Activated naive CD4-positive, alpha-beta T cell treated with anti-CD3 and anti-CD28 coated beads, Interleukin-2, amount 50 U/mL, for 72 hours (primary cell): Measurements from ENCODE around the gene AURKA. TPM values are rescaled to one million over a fixed set of nuclear protein-coding genes. Genes with fewer than 3 reads are reported as not detected.
A peak's percentile ranks its signal among the peaks of the same experiment; 100 is the strongest.

Experiments
- ATAC-seq, 2 donors: fragments of 150-1000 bp; cut with Tn5 transposase; 2 replicates each; pipeline ENCODE4 v1.10.0; 2021; ENCODE audit warnings: mild to moderate bottlenecking in 2 of 2, moderate library complexity in 2 of 2
- DNase-seq, 2 donors: peaks; one replicate each; pipeline ENCODE4 v3.0.0; 2021 to 2022; ENCODE audit warnings: low spot score in 2 of 2
- H3K27ac Mint-ChIP-seq, 2 donors: one replicate each; pipeline ENCODE4 v1.8.0; 2022; ENCODE audit warnings: mild to moderate bottlenecking in 2 of 2, mixed read lengths in 2 of 2
- H3K36me3 Mint-ChIP-seq, 2 donors: one replicate each; pipeline ENCODE4 v1.8.0; 2022; ENCODE audit warnings: mixed read lengths in 2 of 2
- H3K9me3 Mint-ChIP-seq, 2 donors: one replicate each; pipeline ENCODE4 v1.8.0; 2022; ENCODE audit warnings: mixed read lengths in 2 of 2
- total RNA-seq, 2 donors: library from RNA; stranded (reverse); gene quantifications; one replicate each; pipeline ENCODE4 v1.2.3, GENCODE V29; 2022

AURKA gene
- total RNA-seq, 2 donors from 2014 or later, result 93.0 to 130 TPM

GRCh38 chr20:56383334-56383733, 8.7 kb downstream of the AURKA start:
- Mint-ChIP-seq H3K9me3 (no peaks in the 10 kb centered on the region), H3K27ac (peak overlapping the region in 1 of 2 donors; percentile 46), H3K36me3 (peaks cover 18 to 56% of the 10 kb centered on the region in 2 donors)
- no peak for DNase-seq
- ATAC-seq, result no peak

- ATAC-seq (no peak), DNase-seq (no peak)
- Mint-ChIP-seq H3K36me3 (peaks cover 18 to 62% of the 10 kb centered on the region in 2 donors), H3K27ac (no peak overlapping the region), H3K9me3 (no peaks in the 10 kb centered on the region)
Measured at GRCh38 chr20:56382696-56383095, 9.3 kb downstream of the AURKA start.

- Mint-ChIP-seq H3K36me3 (peaks cover 24 to 67% of the 10 kb centered on the region in 2 donors), H3K9me3 (no peaks in the 10 kb centered on the region), H3K27ac (no peak overlapping the region)
- ATAC-seq, result no peak
- DNase-seq, result no peak
Measured at GRCh38 chr20:56381501-56381900, 10.5 kb downstream of the AURKA start.

- DNase-seq (no peak), ATAC-seq (no peak)
- Mint-ChIP-seq H3K9me3 (no peaks in the 10 kb centered on the region), H3K36me3 (peaks cover 26 to 68% of the 10 kb centered on the region in 2 donors), H3K27ac (no peak overlapping the region)
Measured at GRCh38 chr20:56380375-56380774, 11.6 kb downstream of the AURKA start.

GRCh38 chr20:56378386-56378785, 13.6 kb downstream of the AURKA start:
- no peak overlapping the region for H3K27ac Mint-ChIP-seq
- no peak for DNase-seq

GRCh38 chr20:56376331-56376730, 15.7 kb downstream of the AURKA start:
- DNase-seq (no peak), ATAC-seq (no peak)
- peaks cover 35 to 50% of the 10 kb centered on the region in 2 donors for H3K36me3 Mint-ChIP-seq
- H3K9me3 Mint-ChIP-seq, result no peaks in the 10 kb centered on the region
- H3K27ac Mint-ChIP-seq, result no peak overlapping the region

More at GRCh38 chr20:56378386-56378785, 13.6 kb downstream of the AURKA start:
- no peak for ATAC-seq
- Mint-ChIP-seq H3K9me3 (no peaks in the 10 kb centered on the region), H3K36me3 (peaks cover 27 to 59% of the 10 kb centered on the region in 2 donors)

GRCh38 chr20:56373942-56374341, 18.1 kb downstream of the AURKA start:
- Mint-ChIP-seq H3K9me3 (no peaks in the 10 kb centered on the region), H3K27ac (no peak overlapping the region), H3K36me3 (peaks cover 32 to 51% of the 10 kb centered on the region in 2 donors)
- no peak for DNase-seq
- ATAC-seq, result peak; percentile 65 to 92

GRCh38 chr20:56372850-56373249, 19.2 kb downstream of the AURKA start:
- DNase-seq, result no peak
- peak; percentile 32 to 70 for ATAC-seq
- Mint-ChIP-seq H3K36me3 (peaks cover 26 to 40% of the 10 kb centered on the region in 2 donors), H3K9me3 (no peaks in the 10 kb centered on the region), H3K27ac (peak overlapping the region; percentile 36 to 45)

GRCh38 chr20:56371977-56372376, 20.0 kb downstream of the AURKA start:
- no peak for DNase-seq
- peaks cover 27 to 34% of the 10 kb centered on the region in 2 donors for H3K36me3 Mint-ChIP-seq
- no peaks in the 10 kb centered on the region for H3K9me3 Mint-ChIP-seq
- ATAC-seq, result no peak
- H3K27ac Mint-ChIP-seq, result no peak overlapping the region

- peak overlapping the region in 1 of 2 donors; percentile 50 for H3K27ac Mint-ChIP-seq
- no peak for DNase-seq
Measured at GRCh38 chr20:56369179-56369578, 22.8 kb downstream of the AURKA start.

GRCh38 chr20:56368351-56369134, 23.5 kb downstream of the AURKA start:
- no peak for DNase-seq
- Mint-ChIP-seq H3K36me3 (peaks cover 14 to 16% of the 10 kb centered on the region in 2 donors), H3K9me3 (no peaks in the 10 kb centered on the region), H3K27ac (peak overlapping the region in 1 of 2 donors; percentile 58)
- ATAC-seq, result no peak

More at GRCh38 chr20:56369179-56369578, 22.8 kb downstream of the AURKA start:
- ATAC-seq, result no peak
- Mint-ChIP-seq H3K36me3 (peaks cover 14 to 16% of the 10 kb centered on the region in 2 donors), H3K9me3 (no peaks in the 10 kb centered on the region)

GRCh38 chr20:56363491-56363890, 28.5 kb downstream of the AURKA start:
- DNase-seq (no peak), ATAC-seq (no peak)
- Mint-ChIP-seq H3K27ac (no peak overlapping the region), H3K36me3 (peaks cover 0 to 5% of the 10 kb centered on the region in 2 donors), H3K9me3 (no peaks in the 10 kb centered on the region)

- Mint-ChIP-seq H3K27ac (peak overlapping the region in 1 of 2 donors; percentile 44), H3K36me3 (peaks cover 0 to 5% of the 10 kb centered on the region in 2 donors), H3K9me3 (no peaks in the 10 kb centered on the region)
- ATAC-seq (no peak), DNase-seq (no peak)
Measured at GRCh38 chr20:56362833-56363413, 29.1 kb downstream of the AURKA start.

GRCh38 chr20:56361900-56362299, 30.1 kb downstream of the AURKA start:
- Mint-ChIP-seq H3K9me3 (no peaks in the 10 kb centered on the region), H3K36me3 (peaks cover 0 to 1% of the 10 kb centered on the region in 2 donors), H3K27ac (no peak overlapping the region)
- DNase-seq, result no peak
- no peak for ATAC-seq

GRCh38 chr20:56360908-56361205, 31.2 kb downstream of the AURKA start:
- H3K27ac Mint-ChIP-seq, result no peak overlapping the region
- no peaks in the 10 kb centered on the region for H3K36me3 Mint-ChIP-seq
- ATAC-seq (no peak), DNase-seq (no peak)
- H3K9me3 Mint-ChIP-seq, result no peaks in the 10 kb centered on the region

GRCh38 chr20:56360133-56360907, 31.7 kb downstream of the AURKA start:
- Mint-ChIP-seq H3K36me3 (no peaks in the 10 kb centered on the region), H3K9me3 (no peaks in the 10 kb centered on the region), H3K27ac (peak overlapping the region; percentile 65 to 83)
- ATAC-seq (no peak), DNase-seq (no peak)
